CD14-positive monocyte (primary cell): ENCODE data around the gene MSI2. TPM values are rescaled to one million over a fixed set of nuclear protein-coding genes. Genes with fewer than 3 reads are reported as not detected.

Experiments
- DNase-seq, 3 donors: peaks; one replicate each; pipeline ENCODE4 v3.0.0-alpha.2; 2011 to 2022
- H2AFZ ChIP-seq: 2 replicates; pipeline ENCODE4 v1.6.0; 2012; ENCODE audit warnings: mild to moderate bottlenecking, low read depth, low read length, inconsistent platforms; ENCODE audit not compliant: insufficient read depth, poor library complexity, severe bottlenecking
- H3K27ac ChIP-seq, 2 donors: 1 replicate in 1 of 2; 2 replicates in 1 of 2; pipeline ENCODE4 v1.5.1; 2012 to 2013; ENCODE audit warnings: low read length in 2 of 2, control low read depth in 1 of 2, inconsistent platforms in 1 of 2, low read depth in 1 of 2, mild to moderate bottlenecking in 1 of 2
- H3K27me3 ChIP-seq, 2 donors: one replicate each; pipeline versions ENCODE4 v1.6.0 to v1.6.1; 2011 to 2013; ENCODE audit warnings: low read length in 2 of 2; ENCODE audit not compliant: control insufficient read depth in 2 of 2, insufficient read depth in 2 of 2
- H3K36me3 ChIP-seq, 2 donors: replicated peaks in 1 of 2; 1 replicate in 1 of 2; 2 replicates in 1 of 2; pipeline versions ENCODE4 v1.5.1 to v1.6.1; 2012 to 2013; ENCODE audit warnings: low read length in 2 of 2, control low read depth in 1 of 2, inconsistent platforms in 1 of 2, mild to moderate bottlenecking in 1 of 2; ENCODE audit not compliant: insufficient read depth in 2 of 2, control insufficient read depth in 1 of 2
- H3K4me1 ChIP-seq, 2 donors: 1 replicate in 1 of 2; 2 replicates in 1 of 2; pipeline versions ENCODE4 v1.5.1 to v1.6.1; 2012 to 2013; ENCODE audit warnings: low read length in 2 of 2, control low read depth in 1 of 2, inconsistent platforms in 1 of 2, mild to moderate bottlenecking in 1 of 2, moderate library complexity in 1 of 2; ENCODE audit not compliant: insufficient read depth in 2 of 2, control insufficient read depth in 1 of 2
- H3K4me2 ChIP-seq: replicated peaks from 2 replicates; pipeline ENCODE3; 2012; ENCODE audit warnings: low read length, moderate library complexity, mild to moderate bottlenecking; ENCODE audit not compliant: poor library complexity, severe bottlenecking; ENCODE audit errors: extremely low read depth
- H3K4me3 ChIP-seq, 3 experiments: fragments of 200-600 bp in 1 of 3; sonication (generic) in 1 of 3; replicated peaks in 1 of 3; 1 replicate in 2 of 3; 2 replicates in 1 of 3; pipeline ENCODE4 v1.5.1; 2011 to 2013; ENCODE audit warnings: low read length in 3 of 3, mild to moderate bottlenecking in 3 of 3, control low read depth in 2 of 3, low read depth in 2 of 3, inconsistent platforms in 1 of 3, moderate library complexity in 1 of 3
- H3K79me2 ChIP-seq: 2 replicates; pipeline ENCODE4 v1.6.0; 2012; ENCODE audit warnings: mild to moderate bottlenecking, control low read depth, inconsistent platforms, low read length, moderate library complexity; ENCODE audit not compliant: insufficient read depth
- H3K9ac ChIP-seq: 2 replicates; pipeline ENCODE4 v1.6.0; 2017; ENCODE audit warnings: low read length, mild to moderate bottlenecking; ENCODE audit not compliant: insufficient read depth, poor library complexity, severe bottlenecking
- H3K9me3 ChIP-seq, 2 donors: replicated peaks in 1 of 2; 1 replicate in 1 of 2; 2 replicates in 1 of 2; pipeline versions ENCODE4 v1.5.1 to v1.6.1; 2012 to 2013; ENCODE audit warnings: low read length in 2 of 2, control low read depth in 1 of 2; ENCODE audit not compliant: control insufficient read depth in 1 of 2, insufficient read depth in 1 of 2
- H4K20me1 ChIP-seq: 2 replicates; pipeline ENCODE4 v1.6.0; 2012; ENCODE audit warnings: mild to moderate bottlenecking, low read length, control low read depth, moderate library complexity; ENCODE audit not compliant: insufficient read depth
- H3K27ac Mint-ChIP-seq, 7 donors: one replicate each; pipeline ENCODE4 v1.8.0; 2020; ENCODE audit warnings: mild to moderate bottlenecking in 7 of 7, mixed read lengths in 7 of 7, moderate library complexity in 6 of 7, inconsistent platforms in 2 of 7
- H3K27me3 Mint-ChIP-seq, 3 donors: one replicate each; pipeline ENCODE4 v1.8.0; 2021 to 2022; ENCODE audit warnings: low read depth in 3 of 3, mild to moderate bottlenecking in 3 of 3, mixed read lengths in 3 of 3, moderate library complexity in 3 of 3, inconsistent platforms in 1 of 3
- H3K36me3 Mint-ChIP-seq, 2 donors: one replicate each; pipeline ENCODE4 v1.8.0; 2020; ENCODE audit warnings: mixed read lengths in 2 of 2, inconsistent platforms in 1 of 2, mild to moderate bottlenecking in 1 of 2
- H3K4me1 Mint-ChIP-seq: one replicate; pipeline ENCODE4 v1.8.0; 2020; ENCODE audit warnings: mild to moderate bottlenecking, mixed read lengths
- H3K4me3 Mint-ChIP-seq, 2 donors: one replicate each; pipeline ENCODE4 v1.8.0; 2020; ENCODE audit warnings: mild to moderate bottlenecking in 2 of 2, mixed read lengths in 2 of 2, moderate library complexity in 1 of 2
- H3K9me3 Mint-ChIP-seq, 7 donors: one replicate each; pipeline ENCODE4 v1.8.0; 2020 to 2022; ENCODE audit warnings: mixed read lengths in 7 of 7, mild to moderate bottlenecking in 6 of 7, moderate library complexity in 6 of 7, inconsistent platforms in 2 of 7
- WGBS: methylation state at CpG from one replicate; pipeline ENCODE4 v1.1.5; 2013; ENCODE audit warnings: missing lambda C conversion rate; ENCODE audit not compliant: insufficient coverage; 5-methylcytosine and 5-hydroxymethylcytosine counted together
- intact Hi-C, 2 donors: fragments of 100-400 bp; cut with micrococcal nuclease; formaldehyde crosslinking; loops; one replicate each; pipeline versions ENCODE4 v1.15.0 to v1.15.1; 2023
- polyA plus RNA-seq, 3 donors: library from polyadenylated mRNA; depleted of rRNA in 1 of 3; unstranded in 2 of 3; stranded (reverse) in 1 of 3; fragments of 300-500 nt in 2 of 3; fragments of >200 nt in 1 of 3; fragmentation: Illumina TruSeq in 2 of 3; gene quantifications; 1 replicate in 2 of 3; 2 replicates in 1 of 3; pipeline ENCODE4 v1.2.3, GENCODE V29; 2012 to 2021
- TF ChIP-seq, protein P1 (sequence below): fragments of 200-600 bp; IDR thresholded peaks from one replicate; pipeline ENCODE4 v1.8.0; 2022; ENCODE audit warnings: antibody characterized with exemption, mild to moderate bottlenecking

Gene MSI2
- polyA plus RNA-seq, 3 donors: 0.20 to 6.6 (median 0.37) TPM

DNA sequence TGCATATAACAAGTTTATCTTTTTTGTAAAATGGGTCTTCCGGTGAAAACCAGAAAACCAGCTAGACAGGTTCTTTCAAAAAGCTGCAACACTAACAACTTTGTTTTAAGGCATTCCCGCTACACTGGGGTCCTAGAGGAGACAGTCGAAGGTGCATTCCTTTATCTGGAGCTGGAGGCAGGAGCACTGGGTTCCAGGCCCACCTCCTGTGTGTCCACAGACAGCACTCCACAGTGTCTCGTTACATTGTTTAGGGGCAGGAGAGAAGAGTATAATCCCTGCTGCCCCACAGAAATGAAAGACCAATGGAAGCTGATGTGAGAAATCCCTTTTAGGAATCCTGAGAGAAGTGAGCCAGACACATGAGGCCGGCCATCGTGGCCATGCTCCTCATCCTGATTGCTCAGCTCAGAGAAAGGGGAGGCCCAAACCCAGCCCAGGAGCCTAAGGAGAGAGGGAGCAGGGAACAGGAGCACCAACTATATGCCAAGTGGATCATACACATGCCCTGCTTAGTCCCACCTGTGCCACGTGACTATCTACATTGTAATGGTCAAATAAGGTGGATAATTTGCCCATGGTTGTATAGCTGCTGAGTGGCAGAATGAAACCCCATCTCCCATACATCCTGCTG is 429.3 kb downstream of the MSI2 start:
- TF ChIP-seq, protein P1, sequence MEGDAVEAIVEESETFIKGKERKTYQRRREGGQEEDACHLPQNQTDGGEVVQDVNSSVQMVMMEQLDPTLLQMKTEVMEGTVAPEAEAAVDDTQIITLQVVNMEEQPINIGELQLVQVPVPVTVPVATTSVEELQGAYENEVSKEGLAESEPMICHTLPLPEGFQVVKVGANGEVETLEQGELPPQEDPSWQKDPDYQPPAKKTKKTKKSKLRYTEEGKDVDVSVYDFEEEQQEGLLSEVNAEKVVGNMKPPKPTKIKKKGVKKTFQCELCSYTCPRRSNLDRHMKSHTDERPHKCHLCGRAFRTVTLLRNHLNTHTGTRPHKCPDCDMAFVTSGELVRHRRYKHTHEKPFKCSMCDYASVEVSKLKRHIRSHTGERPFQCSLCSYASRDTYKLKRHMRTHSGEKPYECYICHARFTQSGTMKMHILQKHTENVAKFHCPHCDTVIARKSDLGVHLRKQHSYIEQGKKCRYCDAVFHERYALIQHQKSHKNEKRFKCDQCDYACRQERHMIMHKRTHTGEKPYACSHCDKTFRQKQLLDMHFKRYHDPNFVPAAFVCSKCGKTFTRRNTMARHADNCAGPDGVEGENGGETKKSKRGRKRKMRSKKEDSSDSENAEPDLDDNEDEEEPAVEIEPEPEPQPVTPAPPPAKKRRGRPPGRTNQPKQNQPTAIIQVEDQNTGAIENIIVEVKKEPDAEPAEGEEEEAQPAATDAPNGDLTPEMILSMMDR: no peak
- Mint-ChIP-seq H3K27me3 (no peaks in the 10 kb centered on the region), H3K36me3 (peaks cover 0 to 8% of the 10 kb centered on the region in 2 donors), H3K4me1 (no peaks in the 10 kb centered on the region), H3K27ac (no peak overlapping the region), H3K4me3 (no peak overlapping the region), H3K9me3 (no peaks in the 10 kb centered on the region)
- WGBS: 98% methylated on average over 6 of the region's 7 CpGs
- no peak overlapping the region for H3K27ac ChIP-seq
- H3K27me3 ChIP-seq: no peaks in the 10 kb centered on the region
- no peaks in the 10 kb centered on the region for H3K9me3 ChIP-seq
- no peak overlapping the region for H3K9ac ChIP-seq
- no peak overlapping the region for H3K4me2 ChIP-seq
- no peaks in the 10 kb centered on the region for H3K79me2 ChIP-seq
- no peaks in the 10 kb centered on the region for H3K4me1 ChIP-seq
- H3K36me3 ChIP-seq: no peaks in the 10 kb centered on the region
- intact Hi-C loops: no loop called here
- H3K4me3 ChIP-seq: no peak overlapping the region
- DNase-seq: no peak
- H4K20me1 ChIP-seq: no peaks in the 10 kb centered on the region
- no peak overlapping the region for H2AFZ ChIP-seq

GRCh38 chr17:57687642-57688041 is 431.3 kb downstream of the MSI2 start:
- no peaks in the 10 kb centered on the region for H3K36me3 ChIP-seq

More at GRCh38 chr17:57687642-57688041, 431.3 kb downstream of the MSI2 start:
- Mint-ChIP-seq H3K36me3 (peaks cover 0 to 8% of the 10 kb centered on the region in 2 donors), H3K27me3 (no peaks in the 10 kb centered on the region), H3K4me1 (no peaks in the 10 kb centered on the region), H3K27ac (no peak overlapping the region), H3K4me3 (no peak overlapping the region), H3K9me3 (peaks cover 0 to 5% (median under 1%) of the 10 kb centered on the region in 7 donors)
- Histone ChIP-seq H3K4me3 (no peak overlapping the region), H3K9ac (no peak overlapping the region), H4K20me1 (no peaks in the 10 kb centered on the region), H3K27ac (no peak overlapping the region), H3K4me2 (no peak overlapping the region), H3K9me3 (no peaks in the 10 kb centered on the region), H2AFZ (no peak overlapping the region), H3K79me2 (no peaks in the 10 kb centered on the region), H3K27me3 (no peaks in the 10 kb centered on the region), H3K4me1 (no peaks in the 10 kb centered on the region)
- TF ChIP-seq, protein P1: no peak
- DNase-seq: no peak
- intact Hi-C loops: no loop called here
